GM08714 (cell line): Measurements from ENCODE around the gene THEMIS2.
"Not testable (repeated sequence)": the region's sequence is repeated elsewhere in the genome, so short reads cannot be mapped to it uniquely, and the experiment has no call there.

Experiments used
- H3K4me3 ChIP-seq: fragments of 200-500 bp; sonication (Bioruptor generic); 2 replicates; pipeline ENCODE4 v1.5.1; 2014; ENCODE audit warnings: mild to moderate bottlenecking, low read length, inconsistent platforms
- ZNF274 ChIP-seq: IDR thresholded peaks from 2 replicates; pipeline ENCODE4 v1.6.1; 2012; ENCODE audit warnings: mild to moderate bottlenecking, low read depth, low read length

THEMIS2 gene

DNA sequence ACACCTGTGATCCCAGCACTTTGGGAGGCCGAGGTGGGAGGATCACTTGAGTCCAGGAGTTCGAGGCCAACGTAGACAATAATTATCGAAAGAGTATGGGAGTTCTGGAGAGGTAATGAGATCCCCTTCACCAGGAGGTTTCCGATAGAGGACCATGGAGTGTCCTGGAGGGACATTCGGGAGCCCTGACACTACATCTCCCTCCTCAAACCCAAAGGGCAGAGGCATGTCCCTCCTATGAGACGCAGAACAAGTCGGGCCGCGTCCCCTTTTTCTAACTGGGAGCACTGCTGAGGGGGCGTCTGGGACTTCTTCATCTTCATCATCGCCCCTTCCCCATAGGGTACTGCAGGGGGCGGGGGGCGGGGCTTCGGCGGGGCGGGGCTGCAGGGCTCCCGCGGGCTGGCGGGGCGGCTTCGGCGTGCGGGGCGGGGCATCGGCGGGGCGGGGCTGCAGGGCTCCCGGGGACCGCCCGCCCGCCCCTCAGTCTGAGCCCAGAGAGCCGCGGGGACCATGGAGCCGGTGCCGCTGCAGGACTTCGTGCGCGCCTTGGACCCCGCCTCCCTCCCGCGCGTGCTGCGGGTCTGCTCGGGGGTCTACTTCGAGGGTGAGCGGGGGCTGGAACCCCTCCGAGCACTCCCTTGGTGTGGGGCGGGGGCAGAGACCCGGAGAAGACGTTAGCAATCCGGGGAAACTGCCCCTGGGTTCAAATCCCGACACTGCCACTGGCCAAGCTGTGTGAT lies at the start of gene THEMIS2:
THEMIS2 (plus strand) TSS at position 486 of the 743 bp plus-strand sequence; CDS start at position 514, 28 bp downstream.
- no peak for TF ChIP-seq ZNF274

DNA sequence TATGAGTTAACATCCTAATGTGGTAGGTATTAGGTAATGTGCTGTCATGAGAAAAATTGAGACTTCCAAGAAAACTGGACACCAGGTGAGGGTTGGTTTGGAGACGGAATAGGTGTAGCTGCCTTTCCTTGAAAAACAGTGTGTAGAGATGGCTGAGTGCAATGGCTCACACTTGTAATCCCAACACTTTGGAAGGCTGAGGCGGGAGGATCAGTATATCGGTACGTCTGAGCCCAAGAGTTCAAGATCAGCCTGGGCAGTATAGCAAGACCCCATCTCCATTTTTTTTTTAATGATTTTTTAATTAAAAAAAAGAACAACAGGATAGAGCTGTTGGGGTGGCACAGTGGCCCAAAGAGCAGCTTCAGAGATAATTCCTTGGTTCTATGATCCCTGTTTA lies 48.6 kb upstream of the THEMIS2 start:
- no peak for TF ChIP-seq ZNF274
- no peak overlapping the region for H3K4me3 ChIP-seq

More for the DNA sequence above, at the start of gene THEMIS2:
- H3K4me3 ChIP-seq = peak within 1 kb of the TSS; percentile 82

DNA sequence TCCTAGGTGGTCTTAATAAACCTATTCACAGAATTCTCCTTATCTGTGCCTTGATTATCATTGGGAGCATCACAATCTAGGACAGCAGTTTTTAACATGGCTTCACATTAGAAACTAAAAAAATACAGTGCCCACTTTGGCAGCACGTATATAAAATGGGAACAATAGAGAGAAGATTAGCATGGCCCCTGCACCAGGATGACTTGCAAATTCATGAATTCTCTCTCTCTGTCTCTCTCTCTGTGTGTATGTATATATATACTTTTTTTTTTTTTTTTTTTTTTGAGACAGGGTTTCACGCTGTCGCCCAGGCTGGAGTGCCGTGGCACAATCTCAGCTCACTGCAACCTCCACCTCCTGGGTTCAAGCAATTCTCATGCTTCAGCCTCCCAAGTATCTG lies 47.9 kb upstream of the THEMIS2 start:
- TF ChIP-seq ZNF274 = no peak
- H3K4me3 ChIP-seq = no peak overlapping the region

DNA sequence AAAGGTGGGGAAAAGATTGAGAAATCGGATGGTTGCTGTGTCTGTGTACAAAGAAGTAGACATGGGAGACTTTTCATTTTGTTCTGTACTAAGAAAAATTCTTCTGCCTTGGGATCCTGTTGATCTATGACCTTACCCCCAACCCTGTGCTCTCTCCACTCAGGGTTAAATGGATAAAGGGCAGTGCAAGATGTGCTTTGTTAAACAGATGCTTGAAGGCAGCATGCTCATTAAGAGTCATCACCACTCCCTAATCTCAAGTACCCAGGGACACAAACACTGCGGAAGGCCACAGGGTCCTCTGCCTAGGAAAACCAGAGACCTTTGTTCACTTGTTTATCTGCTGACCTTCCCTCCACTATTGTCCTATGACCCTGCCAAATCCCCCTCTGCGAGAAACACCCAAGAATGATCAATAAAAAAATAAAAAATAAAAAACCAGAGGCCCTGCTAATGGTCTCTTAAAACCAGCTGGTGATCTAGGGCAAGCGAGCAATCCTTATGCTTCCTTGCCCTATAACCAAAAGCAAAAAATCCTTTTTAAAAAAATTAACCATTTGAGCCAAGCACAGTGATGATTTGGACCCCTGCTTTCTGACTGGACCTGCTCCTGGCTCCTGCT lies 42.9 kb upstream of the THEMIS2 start:
- H3K4me3 ChIP-seq = peak overlapping the region; percentile 87; the same call in 1 of the 2 replicates

DNA sequence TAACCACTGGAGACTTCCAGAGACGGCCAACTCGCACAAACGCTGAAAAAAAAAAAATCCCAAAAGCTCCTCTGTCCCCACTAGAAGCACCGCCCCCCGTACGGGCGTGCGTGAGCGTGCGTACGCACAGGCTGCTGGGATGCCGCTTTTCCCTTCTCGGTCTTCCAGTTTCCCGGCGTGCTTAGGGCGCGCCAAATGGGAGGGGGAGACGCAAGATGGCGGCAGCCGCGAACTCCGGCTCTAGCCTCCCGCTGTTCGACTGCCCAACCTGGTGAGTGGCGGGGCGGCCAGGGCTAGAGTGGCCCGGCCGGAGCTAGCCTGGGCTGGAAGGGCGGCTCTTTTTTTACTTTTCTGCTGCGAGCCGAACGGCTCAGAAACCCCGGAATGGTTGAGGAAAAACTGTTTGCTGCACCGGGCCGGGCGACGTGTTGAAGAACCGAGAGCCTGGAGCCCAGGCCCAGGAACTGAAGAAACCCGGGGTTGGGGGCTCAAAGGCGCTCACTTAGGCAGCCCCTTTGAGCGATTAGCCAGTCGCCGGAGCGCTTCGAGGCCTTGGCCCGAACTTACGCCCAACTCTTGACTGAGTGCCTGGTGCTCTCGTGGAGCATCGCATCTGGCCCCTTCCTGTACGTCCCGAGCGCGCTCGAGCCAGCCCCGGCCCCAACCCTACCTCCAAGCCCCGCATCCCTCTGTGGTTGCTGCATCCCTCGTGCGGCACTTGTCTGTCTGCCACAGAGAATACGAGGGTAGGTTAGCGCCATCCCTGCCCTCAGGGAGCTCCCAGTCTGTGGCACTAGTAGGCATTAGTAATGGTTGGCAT lies 41.5 kb upstream of the THEMIS2 start, which contains the start of gene PPP1R8:
PPP1R8 (plus strand) TSS at position 162 of the 820 bp plus-strand sequence; CDS start at position 216, 54 bp downstream.
- TF ChIP-seq ZNF274 = no peak
- peak within 1 kb of the TSS; percentile 87 for H3K4me3 ChIP-seq

DNA sequence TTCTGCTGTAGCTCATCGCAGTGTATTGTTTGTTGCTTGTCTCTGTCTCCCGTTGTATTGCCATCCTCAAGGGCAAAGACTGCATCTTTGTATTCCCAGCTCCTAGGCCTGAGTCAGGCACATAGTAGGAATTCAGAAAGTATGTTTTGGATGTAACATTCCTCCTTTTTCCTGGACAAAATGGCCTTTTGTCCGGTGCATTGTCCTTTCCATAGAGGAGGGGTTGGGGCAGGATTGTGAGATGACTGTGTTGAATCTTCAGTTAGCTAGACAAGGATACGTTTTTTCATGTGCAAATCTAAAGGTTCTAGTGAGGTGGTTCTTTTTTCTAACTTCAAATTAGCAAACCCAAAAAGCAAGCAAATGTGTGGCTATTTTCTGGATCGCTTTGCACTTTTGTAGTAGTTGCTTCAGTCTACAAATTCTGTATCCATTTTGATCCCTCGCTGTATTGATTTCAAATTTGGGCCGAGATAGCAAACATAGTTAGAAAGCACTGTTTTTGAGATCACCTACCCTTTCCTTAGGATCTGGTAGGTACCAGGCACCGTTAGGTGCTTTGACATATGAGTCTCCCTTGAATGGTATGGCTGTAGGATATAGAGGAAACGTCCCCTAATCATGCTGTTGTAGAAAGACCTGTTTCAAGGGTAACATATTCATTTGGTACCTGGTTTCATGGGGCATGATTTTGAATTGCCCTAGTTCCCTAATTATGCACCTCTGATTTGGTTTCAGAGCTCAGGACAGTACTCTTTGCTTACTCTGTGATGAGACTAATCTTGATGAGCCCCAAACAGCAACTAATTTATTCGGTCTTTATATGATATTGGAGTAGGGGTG lies 40.6 kb upstream of the THEMIS2 start:
- no peak for TF ChIP-seq ZNF274
- H3K4me3 ChIP-seq = peak overlapping the region; percentile 87

DNA sequence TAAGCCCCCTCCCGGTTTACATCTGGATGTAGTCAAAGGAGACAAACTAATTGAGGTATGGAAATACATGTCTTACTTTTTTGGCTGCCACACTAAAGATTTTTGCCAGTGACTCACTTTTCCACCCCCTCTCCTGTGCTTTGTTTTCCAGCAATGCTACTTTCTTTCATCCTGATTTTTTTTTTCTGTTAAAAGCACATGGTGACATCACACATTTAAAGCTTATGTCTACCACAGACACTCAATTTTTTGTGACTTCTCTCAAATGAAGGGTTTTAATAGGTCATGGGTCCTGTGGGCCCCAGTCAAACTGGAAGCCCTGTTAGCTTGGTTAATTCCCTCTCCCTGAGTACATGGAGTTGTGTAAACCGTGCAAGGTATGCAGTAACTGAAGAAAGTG lies 39.6 kb upstream of the THEMIS2 start:
- no peak overlapping the region for H3K4me3 ChIP-seq
- TF ChIP-seq ZNF274 = no peak

DNA sequence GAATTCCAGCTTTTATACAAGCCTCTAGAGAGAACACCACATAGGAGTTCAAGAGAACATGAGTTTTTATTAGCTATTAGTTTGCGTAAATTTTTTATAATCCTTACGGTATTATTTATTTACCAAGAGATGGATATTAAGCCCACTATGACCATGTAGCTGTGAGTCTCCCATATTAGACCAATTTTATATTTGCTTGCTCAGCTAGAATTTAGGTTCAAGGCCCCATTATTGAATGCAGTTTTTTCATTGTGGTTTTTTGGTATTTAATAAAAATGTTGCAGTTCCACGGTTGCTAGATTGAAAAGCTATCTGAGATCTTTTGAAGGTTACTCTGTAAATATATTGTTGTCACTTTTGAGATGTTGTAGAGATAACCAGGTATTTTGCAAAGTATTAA lies 38.9 kb upstream of the THEMIS2 start:
- no peak overlapping the region for H3K4me3 ChIP-seq
- no peak for TF ChIP-seq ZNF274

DNA sequence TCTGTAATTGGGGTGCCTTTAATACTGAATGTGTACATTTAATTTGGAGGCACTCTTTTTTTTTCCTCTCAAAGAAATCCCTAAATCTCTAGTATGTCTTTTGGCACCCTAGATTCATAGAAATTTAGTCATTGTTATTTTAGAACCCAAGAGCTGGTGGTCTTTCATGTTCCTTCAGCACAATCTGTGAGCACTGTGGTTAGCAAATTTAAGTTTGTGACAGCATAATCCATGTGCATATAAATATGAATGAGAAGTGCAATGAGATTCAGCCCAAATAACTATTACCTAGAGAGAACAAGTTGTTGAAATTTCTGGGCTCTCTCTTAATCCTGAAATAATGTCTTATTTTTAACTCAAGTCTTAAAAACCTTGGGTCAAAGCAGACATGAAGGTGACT lies 37.3 kb upstream of the THEMIS2 start:
- no peak for TF ChIP-seq ZNF274
- no peak overlapping the region for H3K4me3 ChIP-seq

DNA sequence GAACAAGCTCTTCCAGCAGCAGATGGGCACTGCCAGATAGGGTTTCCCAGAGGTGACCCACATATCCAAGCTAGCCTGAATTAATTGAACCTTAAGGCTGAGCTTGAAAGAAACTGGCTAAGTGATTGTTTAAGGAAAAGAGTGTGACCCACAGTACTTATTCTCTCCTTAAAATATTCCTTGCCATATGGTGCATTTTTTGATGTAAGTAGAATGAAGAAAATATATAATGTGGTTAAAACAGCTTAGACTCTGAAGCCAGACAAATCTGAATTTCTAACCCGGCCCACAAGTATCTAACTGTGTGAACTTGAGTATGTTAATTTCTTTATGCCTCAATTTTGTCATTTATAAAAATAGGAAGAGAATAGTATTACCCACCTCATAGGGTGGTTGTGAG lies 36.8 kb upstream of the THEMIS2 start:
- no peak overlapping the region for H3K4me3 ChIP-seq
- TF ChIP-seq ZNF274 = no peak

DNA sequence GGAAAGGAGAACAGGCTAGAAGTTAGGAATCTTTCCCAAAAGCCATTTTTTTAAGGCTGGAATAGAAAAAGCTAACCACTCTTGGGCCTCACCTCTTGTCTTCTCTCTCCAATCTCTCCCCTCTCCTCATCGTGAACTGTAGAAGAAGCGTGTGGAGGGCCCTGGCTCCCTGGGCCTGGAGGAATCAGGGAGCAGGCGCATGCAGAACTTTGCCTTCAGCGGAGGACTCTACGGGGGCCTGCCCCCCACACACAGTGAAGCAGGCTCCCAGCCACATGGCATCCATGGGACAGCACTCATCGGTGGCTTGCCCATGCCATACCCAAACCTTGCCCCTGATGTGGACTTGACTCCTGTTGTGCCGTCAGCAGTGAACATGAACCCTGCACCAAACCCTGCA lies 22.4 kb upstream of the THEMIS2 start:
- TF ChIP-seq ZNF274 = no peak

DNA sequence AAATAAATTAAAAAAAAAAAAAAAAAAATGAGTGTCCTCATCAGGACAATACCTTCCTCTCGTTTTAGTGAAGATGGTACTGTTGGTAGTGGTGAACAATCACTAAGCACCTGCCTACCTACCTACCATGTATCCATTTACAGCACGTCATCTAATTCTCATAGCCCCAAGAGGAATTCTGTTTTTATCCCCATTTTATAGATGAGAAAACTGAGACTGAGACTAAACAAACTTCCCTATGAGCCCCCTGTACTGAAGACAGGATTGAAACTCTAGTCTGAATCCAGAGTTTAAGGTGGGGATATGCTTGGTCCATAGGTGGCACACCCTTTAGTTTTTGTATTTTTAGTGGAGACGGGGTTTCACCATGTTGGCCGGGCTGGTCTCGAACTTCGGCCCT lies 17.3 kb upstream of the THEMIS2 start:
- H3K4me3 ChIP-seq = no peak overlapping the region
- TF ChIP-seq ZNF274 = no peak

More for the DNA sequence above, 22.4 kb upstream of the THEMIS2 start:
- no peak overlapping the region for H3K4me3 ChIP-seq

DNA sequence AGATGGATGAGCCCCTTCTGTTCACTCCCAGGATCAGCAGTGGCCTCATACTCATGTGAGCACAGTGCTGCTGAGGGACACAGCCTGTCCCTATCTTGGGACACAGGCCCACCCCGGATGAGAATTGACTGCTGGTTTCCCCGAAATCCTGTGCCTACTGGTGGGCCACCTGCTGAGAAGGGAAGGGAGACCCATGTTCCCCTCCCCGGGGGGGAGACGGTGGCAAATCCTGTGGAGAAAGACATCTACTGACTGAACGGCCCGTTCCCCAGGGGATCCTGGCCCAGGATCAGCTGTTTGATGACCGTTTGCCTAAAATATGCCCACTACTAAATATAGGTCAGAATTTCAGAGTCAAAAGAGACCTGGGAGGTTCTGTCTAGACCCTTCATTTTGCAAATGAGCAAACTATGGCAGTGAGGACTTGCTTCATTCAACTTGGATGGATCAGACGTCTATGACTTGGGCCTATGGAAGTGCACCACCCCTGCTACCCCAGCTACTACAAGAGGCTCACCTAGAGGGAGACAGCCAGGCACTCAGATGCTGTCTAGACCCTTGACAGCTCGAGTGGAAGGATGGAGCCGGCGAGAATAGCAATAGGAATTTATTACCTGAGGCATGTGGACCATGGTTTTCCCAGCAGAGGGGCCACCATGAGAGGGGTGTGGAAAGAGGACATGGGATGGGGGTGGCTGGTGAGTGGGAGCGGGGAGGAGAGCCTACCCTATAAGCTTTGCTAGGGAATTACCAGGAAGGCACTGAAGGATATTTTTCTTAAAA lies 15.6 kb upstream of the THEMIS2 start:
- no peak for TF ChIP-seq ZNF274
- H3K4me3 ChIP-seq = no peak overlapping the region

DNA sequence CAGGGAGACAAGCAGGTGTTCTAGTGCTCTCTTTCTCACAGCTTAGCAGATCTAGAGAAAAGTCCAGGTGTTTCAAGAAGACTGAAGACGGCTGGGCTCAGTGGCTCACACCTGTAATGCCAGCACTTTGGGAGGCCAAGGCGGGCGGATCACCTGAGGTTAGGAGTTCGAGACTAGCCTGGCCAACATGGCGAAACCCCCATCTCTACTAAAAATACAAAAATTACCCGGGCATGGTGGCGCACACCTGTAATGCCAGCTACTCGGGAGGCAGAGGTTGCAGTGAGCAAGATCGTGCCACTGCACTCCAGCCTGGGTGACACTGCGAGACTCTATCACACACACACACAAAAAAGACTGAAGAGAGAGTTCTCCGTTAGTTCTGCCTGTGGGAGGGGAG lies 14.8 kb upstream of the THEMIS2 start:
- H3K4me3 ChIP-seq = not testable (repeated sequence)
